ENCODE measurements around the gene UNC5B.

- TF ChIP-seq CTCF (conservative IDR thresholded peaks at IDR 0.05) (no peak), ZFX (IDR thresholded peaks at IDR 0.05) (no peak)
These were observed 33.0 kb upstream of the UNC5B start for GRCh38 chr10:71179382-71179781.
